ENCODE data around the gene FDCSP. TPM values are rescaled to one million over a fixed set of nuclear protein-coding genes. Genes with fewer than 3 reads are reported as not detected.

The FDCSP gene
- total and polyA plus RNA-seq, 9 of the 15 experiments (the other 6 are each of a cell fraction or from before 2014, with no cell fraction given) = not detected

DNA sequence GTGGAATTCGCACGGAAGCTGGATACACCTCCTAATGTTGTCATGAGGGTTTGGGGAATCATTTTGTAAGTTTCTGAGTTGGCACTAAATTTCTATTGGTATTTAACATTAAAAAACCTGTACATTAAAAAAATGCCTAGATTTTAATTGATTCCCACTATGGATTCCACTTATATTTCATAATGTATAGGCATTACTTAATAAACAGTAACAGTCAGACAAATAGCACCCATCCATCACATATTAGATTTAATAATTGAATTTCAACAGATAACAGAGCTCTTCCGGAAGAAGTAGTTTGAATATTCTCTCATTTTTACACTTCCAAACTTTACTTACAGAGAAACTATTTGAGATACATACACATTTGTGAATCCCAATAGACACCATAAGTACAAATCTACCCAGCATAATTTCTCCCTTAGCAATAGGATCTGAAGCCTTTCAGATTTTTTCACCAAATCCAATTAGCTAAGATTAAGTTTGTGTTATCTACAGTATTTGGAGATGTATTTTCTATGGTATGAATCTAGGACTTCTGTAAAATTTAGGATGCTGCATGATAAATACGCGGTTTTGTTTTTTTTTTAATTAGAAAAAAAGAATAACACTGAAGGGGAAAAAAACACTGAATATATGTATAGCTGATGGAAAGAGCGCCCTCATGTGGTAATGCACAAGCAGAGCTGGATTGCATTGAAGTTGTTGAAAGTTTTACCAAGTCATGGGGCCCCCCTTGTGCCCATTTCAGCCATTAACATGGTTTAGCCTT, 42.6 kb upstream of the FDCSP start (continued):
- TF ChIP-seq, protein P1, sequence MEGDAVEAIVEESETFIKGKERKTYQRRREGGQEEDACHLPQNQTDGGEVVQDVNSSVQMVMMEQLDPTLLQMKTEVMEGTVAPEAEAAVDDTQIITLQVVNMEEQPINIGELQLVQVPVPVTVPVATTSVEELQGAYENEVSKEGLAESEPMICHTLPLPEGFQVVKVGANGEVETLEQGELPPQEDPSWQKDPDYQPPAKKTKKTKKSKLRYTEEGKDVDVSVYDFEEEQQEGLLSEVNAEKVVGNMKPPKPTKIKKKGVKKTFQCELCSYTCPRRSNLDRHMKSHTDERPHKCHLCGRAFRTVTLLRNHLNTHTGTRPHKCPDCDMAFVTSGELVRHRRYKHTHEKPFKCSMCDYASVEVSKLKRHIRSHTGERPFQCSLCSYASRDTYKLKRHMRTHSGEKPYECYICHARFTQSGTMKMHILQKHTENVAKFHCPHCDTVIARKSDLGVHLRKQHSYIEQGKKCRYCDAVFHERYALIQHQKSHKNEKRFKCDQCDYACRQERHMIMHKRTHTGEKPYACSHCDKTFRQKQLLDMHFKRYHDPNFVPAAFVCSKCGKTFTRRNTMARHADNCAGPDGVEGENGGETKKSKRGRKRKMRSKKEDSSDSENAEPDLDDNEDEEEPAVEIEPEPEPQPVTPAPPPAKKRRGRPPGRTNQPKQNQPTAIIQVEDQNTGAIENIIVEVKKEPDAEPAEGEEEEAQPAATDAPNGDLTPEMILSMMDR (IDR thresholded peaks at IDR 0.05 in 2 of 3, conservative IDR thresholded peaks at IDR 0.05 in 1 of 3; ENCODE audit: insufficient read depth in 2 of 3, low read depth in 1 of 3, low read length in 3 of 3) = peak; percentile 34 to 61 (median 51); a peak in 3 of 6 replicates
- no peak for TF ChIP-seq NFE2 (IDR thresholded peaks at IDR 0.05; ENCODE audit: low read depth)
- no peak for TF ChIP-seq ZNF785 (CRISPR knock-in tag; IDR thresholded peaks at IDR 0.05)

DNA sequence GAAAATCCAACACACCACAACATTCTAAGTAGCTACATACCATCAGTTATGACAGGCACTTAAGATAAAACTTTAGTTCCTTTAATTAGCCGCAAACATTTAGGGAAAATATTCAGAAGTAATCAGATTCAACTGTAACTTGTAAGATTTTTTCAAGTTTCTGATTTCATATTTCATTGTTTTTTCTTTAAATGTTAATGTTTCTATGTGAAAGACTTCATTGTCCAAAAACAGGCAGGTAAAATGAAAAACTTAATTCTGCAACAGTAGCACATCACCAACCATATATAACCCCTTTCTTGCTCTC, 42.0 kb upstream of the FDCSP start:
- no TSS peak for BruUV-seq (replicated peaks)
- Histone ChIP-seq H3K4me3 (no peak overlapping the region), H3K9ac (ENCODE audit: insufficient read depth in 1 of 2, low read depth in 2 of 2, low read length in 2 of 2) (no peak overlapping the region), H4K20me1 (replicated peaks; ENCODE audit: control insufficient read depth, insufficient read depth, low read length) (no peaks in the 10 kb centered on the region), H3K9me3 (replicated peaks; ENCODE audit: control insufficient read depth, insufficient read depth, low read depth, low read length) (no peaks in the 10 kb centered on the region), H3K36me3 (ENCODE audit: control insufficient read depth, insufficient read depth, low read length) (no peaks in the 10 kb centered on the region), H3K9me1 (ENCODE audit: control insufficient read depth, insufficient read depth, low read length) (no peaks in the 10 kb centered on the region), H3K27me3 (ENCODE audit: control insufficient read depth in 2 of 2, insufficient read depth in 2 of 2, low read length in 2 of 2) (no peaks in the 10 kb centered on the region), H3K27ac (ENCODE audit: extremely low read depth, low read depth, low read length) (no peak overlapping the region), H3K4me1 (replicated peaks in 1 of 2; ENCODE audit: control insufficient read depth in 2 of 2, insufficient read depth in 2 of 2, low read length in 2 of 2) (no peaks in the 10 kb centered on the region), H3K4me2 (ENCODE audit: insufficient read depth, low read length) (no peak overlapping the region), H3K79me2 (ENCODE audit: control insufficient read depth, insufficient read depth, low read length) (no peaks in the 10 kb centered on the region), H2AFZ (ENCODE audit: low read depth, low read length) (no peak overlapping the region)
- intact Hi-C loops (cut with micrococcal nuclease) = no loop called here
- ChIA-PET CTCF (ENCODE audit: low intra/inter-chr PET ratio) (no interaction called here), POLR2A (no interaction called here)
- no peak for ATAC-seq
- in situ Hi-C loops (cut with MboI) = no loop called here
- FAIRE-seq = no peak
- 12% methylated on average over 1 of the region's 1 CpG for WGBS (ENCODE audit: insufficient coverage, low coverage, missing lambda C conversion rate)
- DNase-seq (ENCODE audit: extremely low read depth in 1 of 4, low spot score in 3 of 4) = no peak
- TF ChIP-seq ZFP30 (CRISPR knock-in tag; IDR thresholded peaks at IDR 0.05; ENCODE audit: borderline replicate concordance) (no peak), C11orf30 (IDR thresholded peaks at IDR 0.05; ENCODE audit: low read depth) (no peak), RNF219 (CRISPR knock-in tag; IDR thresholded peaks at IDR 0.05) (no peak), ZNF57 (CRISPR knock-in tag; IDR thresholded peaks at IDR 0.05) (no peak), ZNF165 (CRISPR knock-in tag; IDR thresholded peaks at IDR 0.05; ENCODE audit: borderline replicate concordance) (no peak)
- TF ChIP-seq, protein P2, sequence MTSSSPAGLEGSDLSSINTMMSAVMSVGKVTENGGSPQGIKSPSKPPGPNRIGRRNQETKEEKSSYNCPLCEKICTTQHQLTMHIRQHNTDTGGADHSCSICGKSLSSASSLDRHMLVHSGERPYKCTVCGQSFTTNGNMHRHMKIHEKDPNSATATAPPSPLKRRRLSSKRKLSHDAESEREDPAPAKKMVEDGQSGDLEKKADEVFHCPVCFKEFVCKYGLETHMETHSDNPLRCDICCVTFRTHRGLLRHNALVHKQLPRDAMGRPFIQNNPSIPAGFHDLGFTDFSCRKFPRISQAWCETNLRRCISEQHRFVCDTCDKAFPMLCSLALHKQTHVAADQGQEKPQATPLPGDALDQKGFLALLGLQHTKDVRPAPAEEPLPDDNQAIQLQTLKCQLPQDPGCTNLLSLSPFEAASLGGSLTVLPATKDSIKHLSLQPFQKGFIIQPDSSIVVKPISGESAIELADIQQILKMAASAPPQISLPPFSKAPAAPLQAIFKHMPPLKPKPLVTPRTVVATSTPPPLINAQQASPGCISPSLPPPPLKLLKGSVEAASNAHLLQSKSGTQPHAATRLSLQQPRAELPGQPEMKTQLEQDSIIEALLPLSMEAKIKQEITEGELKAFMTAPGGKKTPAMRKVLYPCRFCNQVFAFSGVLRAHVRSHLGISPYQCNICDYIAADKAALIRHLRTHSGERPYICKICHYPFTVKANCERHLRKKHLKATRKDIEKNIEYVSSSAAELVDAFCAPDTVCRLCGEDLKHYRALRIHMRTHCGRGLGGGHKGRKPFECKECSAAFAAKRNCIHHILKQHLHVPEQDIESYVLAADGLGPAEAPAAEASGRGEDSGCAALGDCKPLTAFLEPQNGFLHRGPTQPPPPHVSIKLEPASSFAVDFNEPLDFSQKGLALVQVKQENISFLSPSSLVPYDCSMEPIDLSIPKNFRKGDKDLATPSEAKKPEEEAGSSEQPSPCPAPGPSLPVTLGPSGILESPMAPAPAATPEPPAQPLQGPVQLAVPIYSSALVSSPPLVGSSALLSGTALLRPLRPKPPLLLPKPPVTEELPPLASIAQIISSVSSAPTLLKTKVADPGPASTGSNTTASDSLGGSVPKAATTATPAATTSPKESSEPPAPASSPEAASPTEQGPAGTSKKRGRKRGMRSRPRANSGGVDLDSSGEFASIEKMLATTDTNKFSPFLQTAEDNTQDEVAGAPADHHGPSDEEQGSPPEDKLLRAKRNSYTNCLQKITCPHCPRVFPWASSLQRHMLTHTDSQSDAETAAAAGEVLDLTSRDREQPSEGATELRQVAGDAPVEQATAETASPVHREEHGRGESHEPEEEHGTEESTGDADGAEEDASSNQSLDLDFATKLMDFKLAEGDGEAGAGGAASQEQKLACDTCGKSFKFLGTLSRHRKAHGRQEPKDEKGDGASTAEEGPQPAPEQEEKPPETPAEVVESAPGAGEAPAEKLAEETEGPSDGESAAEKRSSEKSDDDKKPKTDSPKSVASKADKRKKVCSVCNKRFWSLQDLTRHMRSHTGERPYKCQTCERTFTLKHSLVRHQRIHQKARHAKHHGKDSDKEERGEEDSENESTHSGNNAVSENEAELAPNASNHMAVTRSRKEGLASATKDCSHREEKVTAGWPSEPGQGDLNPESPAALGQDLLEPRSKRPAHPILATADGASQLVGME (CRISPR knock-in tag; IDR thresholded peaks at IDR 0.05) = no peak

Data from K562 (cell line).